Neural cell (in vitro differentiated cells): ENCODE data around the gene STARD13. TPM values are rescaled to one million over a fixed set of nuclear protein-coding genes. Genes with fewer than 3 reads are reported as not detected.

Experiments used
- H2AFZ ChIP-seq: fragments of 200-600, 300-800 bp; sonication (generic), shearing (Covaris generic); 2 replicates; pipeline ENCODE4 v1.6.0; 2014; ENCODE audit warnings: low read depth, mild to moderate bottlenecking, antibody characterized with exemption, low read length, moderate library complexity
- H3F3A ChIP-seq: fragments of 200-600 bp; shearing (Covaris generic); 2 replicates; pipeline ENCODE4 v1.6.1; 2016; ENCODE audit warnings: mild to moderate bottlenecking, moderate library complexity, mixed read lengths, antibody characterized with exemption, low read length; ENCODE audit not compliant: insufficient read depth, poor library complexity, severe bottlenecking
- H3K27ac ChIP-seq: fragments of 200-600, 300-800 bp; sonication (generic), shearing (Covaris generic); 2 replicates; pipeline ENCODE4 v1.5.1; 2014; ENCODE audit warnings: mild to moderate bottlenecking, low read length, moderate library complexity
- H3K27me3 ChIP-seq: fragments of 300-800, 200-600 bp; sonication (generic), shearing (Covaris generic); 2 replicates; pipeline ENCODE4 v1.6.0; 2014; ENCODE audit warnings: mild to moderate bottlenecking, low read depth, low read length, moderate library complexity; ENCODE audit not compliant: insufficient read depth
- H3K36me3 ChIP-seq: fragments of 300-800, 200-600 bp; sonication (generic), shearing (Covaris generic); 2 replicates; pipeline ENCODE4 v1.5.1; 2014; ENCODE audit warnings: mild to moderate bottlenecking, antibody characterized with exemption, low read length, moderate library complexity; ENCODE audit not compliant: insufficient read depth
- H3K4me2 ChIP-seq: fragments of 300-800, 200-600 bp; sonication (generic), shearing (Covaris generic); 2 replicates; pipeline ENCODE4 v1.6.0; 2014; ENCODE audit warnings: mild to moderate bottlenecking, low read length
- H3K4me3 ChIP-seq: fragments of 300-800, 200-600 bp; sonication (generic), shearing (Covaris generic); 2 replicates; pipeline ENCODE4 v1.5.1; 2014; ENCODE audit warnings: mild to moderate bottlenecking, low read length, moderate library complexity
- H3K79me2 ChIP-seq: fragments of 200-600 bp; shearing (Covaris generic); replicated peaks from 2 replicates; pipeline ENCODE4 v1.6.0; 2014; ENCODE audit warnings: mild to moderate bottlenecking, low read length, moderate library complexity; ENCODE audit not compliant: insufficient read depth
- H3K9ac ChIP-seq: fragments of 300-800, 200-600 bp; sonication (generic), shearing (Covaris generic); 2 replicates; pipeline ENCODE4 v1.6.1; 2016; ENCODE audit warnings: mild to moderate bottlenecking, low read length, mixed read lengths
- H3K9me2 ChIP-seq: fragments of 200-600 bp; shearing (Covaris generic); 2 replicates; pipeline ENCODE4 v1.6.1; 2016; ENCODE audit warnings: mild to moderate bottlenecking, low read length, mixed read lengths; ENCODE audit not compliant: insufficient read depth
- H3K9me3 ChIP-seq: fragments of 200-600, 300-800 bp; sonication (generic), shearing (Covaris generic); 2 replicates; pipeline ENCODE4 v1.6.1; 2016; ENCODE audit warnings: mild to moderate bottlenecking, mixed run types, low read length, moderate library complexity, mixed read lengths
- H4K20me1 ChIP-seq: fragments of 200-600 bp; shearing (Covaris generic); 2 replicates; pipeline ENCODE4 v1.6.1; 2016; ENCODE audit warnings: mild to moderate bottlenecking, mixed run types; ENCODE audit not compliant: insufficient read depth
- EP300 ChIP-seq: fragments of 450-650 bp; conservative IDR thresholded peaks from 2 replicates; pipeline ENCODE4 v1.6.1; 2014; ENCODE audit warnings: antibody characterized with exemption, mild to moderate bottlenecking, moderate library complexity; ENCODE audit not compliant: poor library complexity, severe bottlenecking
- EZH2 ChIP-seq: fragments of 200-600, 300-800 bp; shearing (Covaris generic), sonication (generic); IDR thresholded peaks from 2 replicates; pipeline ENCODE4 v1.6.1; 2014; ENCODE audit warnings: antibody characterized with exemption, low read length, borderline replicate concordance, mild to moderate bottlenecking; ENCODE audit not compliant: insufficient read depth, poor library complexity, severe bottlenecking
- MXI1 ChIP-seq: fragments of 450-650 bp; conservative IDR thresholded peaks from 2 replicates; pipeline ENCODE4 v1.6.1; 2014; ENCODE audit warnings: antibody characterized with exemption, mild to moderate bottlenecking; ENCODE audit not compliant: poor library complexity, severe bottlenecking
- POLR2AphosphoS5 ChIP-seq: IDR thresholded peaks from 2 replicates; pipeline ENCODE4 v1.6.1; 2012
- RAD21 ChIP-seq: fragments of 450-650 bp; conservative IDR thresholded peaks from 2 replicates; pipeline ENCODE4 v1.6.1; 2014; ENCODE audit warnings: antibody characterized with exemption, mild to moderate bottlenecking, moderate library complexity
- SMC3 ChIP-seq: fragments of 450-650 bp; conservative IDR thresholded peaks from 2 replicates; pipeline ENCODE4 v1.6.1; 2014; ENCODE audit warnings: antibody characterized with exemption, mild to moderate bottlenecking, moderate library complexity; ENCODE audit not compliant: poor library complexity
- TAF1 ChIP-seq: IDR thresholded peaks from 2 replicates; pipeline ENCODE4 v1.6.1; 2012; ENCODE audit warnings: low read depth
- polyA plus RNA-seq: library from polyadenylated mRNA; depleted of rRNA; stranded (reverse); fragments of >200 nt; gene quantifications from 2 replicates; pipeline ENCODE4 v1.2.3, GENCODE V29; 2014
- TF ChIP-seq, protein P1 (sequence below): fragments of 450-650 bp; IDR thresholded peaks from 2 replicates; pipeline ENCODE4 v1.5.1; 2014; ENCODE audit warnings: antibody characterized with exemption, mild to moderate bottlenecking, moderate library complexity; ENCODE audit not compliant: poor library complexity, severe bottlenecking
- TF ChIP-seq, protein P2 (sequence below): IDR thresholded peaks from 2 replicates; pipeline ENCODE4 v1.6.1; 2012; ENCODE audit warnings: borderline replicate concordance

The STARD13 gene
- polyA plus RNA-seq, 1 donor from 2014 or later: 0.05 TPM

DNA sequence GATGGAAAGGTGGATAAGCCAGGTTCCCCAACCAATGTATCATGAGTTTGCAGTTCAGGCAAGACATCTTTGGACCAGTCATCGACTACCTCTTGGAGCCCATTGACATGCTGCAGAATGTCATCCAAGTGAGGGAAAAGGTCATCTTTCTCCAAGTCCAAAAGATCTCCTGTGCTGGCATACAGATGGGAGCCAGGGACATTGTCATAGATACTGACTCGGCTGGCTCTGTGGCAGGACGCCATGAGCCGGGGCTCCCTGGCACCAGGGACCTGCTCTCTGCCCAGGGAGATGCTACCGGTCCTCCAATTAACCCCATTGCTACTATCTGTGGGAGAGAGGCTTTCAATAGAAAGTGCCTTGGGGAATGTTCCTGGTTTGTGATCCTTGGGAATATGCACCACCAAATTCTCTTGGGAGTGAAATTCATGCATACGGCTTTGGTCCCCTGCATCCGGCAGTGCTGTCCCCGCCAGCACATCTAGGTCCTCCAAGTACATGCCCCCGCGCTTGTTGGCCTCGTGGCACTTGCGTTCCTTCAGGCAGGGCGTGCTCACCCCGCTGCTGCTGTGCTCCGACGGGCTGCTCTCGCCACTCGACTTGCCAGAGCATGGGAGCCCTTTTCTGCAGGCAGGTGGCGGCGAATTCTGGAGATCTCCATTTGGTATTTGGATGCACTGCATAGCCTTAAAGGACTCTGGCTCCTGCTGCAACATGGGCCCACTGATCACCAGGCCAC is 156.3 kb downstream of the STARD13 start:
- H3K9me2 ChIP-seq: no peaks in the 10 kb centered on the region
- H4K20me1 ChIP-seq: no peaks in the 10 kb centered on the region
- H3K4me2 ChIP-seq: no peak overlapping the region
- H3F3A ChIP-seq: no peaks in the 10 kb centered on the region
- H3K27ac ChIP-seq: no peak overlapping the region
- no peak overlapping the region for H3K9ac ChIP-seq
- H3K9me3 ChIP-seq: no peaks in the 10 kb centered on the region
- TF ChIP-seq EZH2 (no peak), MXI1 (no peak), SMC3 (no peak), EP300 (no peak), POLR2AphosphoS5 (no peak), TAF1 (no peak), RAD21 (no peak)
- TF ChIP-seq, protein P1, sequence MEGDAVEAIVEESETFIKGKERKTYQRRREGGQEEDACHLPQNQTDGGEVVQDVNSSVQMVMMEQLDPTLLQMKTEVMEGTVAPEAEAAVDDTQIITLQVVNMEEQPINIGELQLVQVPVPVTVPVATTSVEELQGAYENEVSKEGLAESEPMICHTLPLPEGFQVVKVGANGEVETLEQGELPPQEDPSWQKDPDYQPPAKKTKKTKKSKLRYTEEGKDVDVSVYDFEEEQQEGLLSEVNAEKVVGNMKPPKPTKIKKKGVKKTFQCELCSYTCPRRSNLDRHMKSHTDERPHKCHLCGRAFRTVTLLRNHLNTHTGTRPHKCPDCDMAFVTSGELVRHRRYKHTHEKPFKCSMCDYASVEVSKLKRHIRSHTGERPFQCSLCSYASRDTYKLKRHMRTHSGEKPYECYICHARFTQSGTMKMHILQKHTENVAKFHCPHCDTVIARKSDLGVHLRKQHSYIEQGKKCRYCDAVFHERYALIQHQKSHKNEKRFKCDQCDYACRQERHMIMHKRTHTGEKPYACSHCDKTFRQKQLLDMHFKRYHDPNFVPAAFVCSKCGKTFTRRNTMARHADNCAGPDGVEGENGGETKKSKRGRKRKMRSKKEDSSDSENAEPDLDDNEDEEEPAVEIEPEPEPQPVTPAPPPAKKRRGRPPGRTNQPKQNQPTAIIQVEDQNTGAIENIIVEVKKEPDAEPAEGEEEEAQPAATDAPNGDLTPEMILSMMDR: no peak
- TF ChIP-seq, protein P2, sequence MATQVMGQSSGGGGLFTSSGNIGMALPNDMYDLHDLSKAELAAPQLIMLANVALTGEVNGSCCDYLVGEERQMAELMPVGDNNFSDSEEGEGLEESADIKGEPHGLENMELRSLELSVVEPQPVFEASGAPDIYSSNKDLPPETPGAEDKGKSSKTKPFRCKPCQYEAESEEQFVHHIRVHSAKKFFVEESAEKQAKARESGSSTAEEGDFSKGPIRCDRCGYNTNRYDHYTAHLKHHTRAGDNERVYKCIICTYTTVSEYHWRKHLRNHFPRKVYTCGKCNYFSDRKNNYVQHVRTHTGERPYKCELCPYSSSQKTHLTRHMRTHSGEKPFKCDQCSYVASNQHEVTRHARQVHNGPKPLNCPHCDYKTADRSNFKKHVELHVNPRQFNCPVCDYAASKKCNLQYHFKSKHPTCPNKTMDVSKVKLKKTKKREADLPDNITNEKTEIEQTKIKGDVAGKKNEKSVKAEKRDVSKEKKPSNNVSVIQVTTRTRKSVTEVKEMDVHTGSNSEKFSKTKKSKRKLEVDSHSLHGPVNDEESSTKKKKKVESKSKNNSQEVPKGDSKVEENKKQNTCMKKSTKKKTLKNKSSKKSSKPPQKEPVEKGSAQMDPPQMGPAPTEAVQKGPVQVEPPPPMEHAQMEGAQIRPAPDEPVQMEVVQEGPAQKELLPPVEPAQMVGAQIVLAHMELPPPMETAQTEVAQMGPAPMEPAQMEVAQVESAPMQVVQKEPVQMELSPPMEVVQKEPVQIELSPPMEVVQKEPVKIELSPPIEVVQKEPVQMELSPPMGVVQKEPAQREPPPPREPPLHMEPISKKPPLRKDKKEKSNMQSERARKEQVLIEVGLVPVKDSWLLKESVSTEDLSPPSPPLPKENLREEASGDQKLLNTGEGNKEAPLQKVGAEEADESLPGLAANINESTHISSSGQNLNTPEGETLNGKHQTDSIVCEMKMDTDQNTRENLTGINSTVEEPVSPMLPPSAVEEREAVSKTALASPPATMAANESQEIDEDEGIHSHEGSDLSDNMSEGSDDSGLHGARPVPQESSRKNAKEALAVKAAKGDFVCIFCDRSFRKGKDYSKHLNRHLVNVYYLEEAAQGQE: no peak
- H3K4me3 ChIP-seq: no peak overlapping the region
- H2AFZ ChIP-seq: no peak overlapping the region
- no peaks in the 10 kb centered on the region for H3K79me2 ChIP-seq
- H3K36me3 ChIP-seq: no peaks in the 10 kb centered on the region
- no peaks in the 10 kb centered on the region for H3K27me3 ChIP-seq

DNA sequence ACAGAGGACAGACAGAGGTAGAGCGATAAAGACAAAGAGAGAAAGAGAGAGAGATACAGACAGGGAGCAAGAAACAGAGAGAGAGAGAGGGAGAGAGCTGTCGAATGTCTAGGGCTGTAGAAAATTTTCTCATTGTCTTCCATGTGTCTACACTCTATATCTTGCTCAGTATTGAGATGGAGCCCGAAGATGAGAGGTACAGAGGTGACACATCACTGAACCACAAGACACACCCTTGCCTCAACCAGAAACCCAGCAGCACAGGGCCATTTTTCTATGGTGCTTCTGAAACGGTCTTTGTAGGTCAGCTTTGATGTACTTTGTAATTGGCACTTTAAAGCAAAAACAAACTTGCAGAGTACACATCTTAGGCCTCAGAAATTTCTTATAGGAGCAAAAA is 157.4 kb downstream of the STARD13 start:
- Histone ChIP-seq H3K9me3 (no peaks in the 10 kb centered on the region), H3K36me3 (no peaks in the 10 kb centered on the region), H3K9me2 (no peaks in the 10 kb centered on the region), H2AFZ (no peak overlapping the region), H3K79me2 (no peaks in the 10 kb centered on the region), H3F3A (no peaks in the 10 kb centered on the region), H4K20me1 (no peaks in the 10 kb centered on the region), H3K27ac (no peak overlapping the region), H3K4me2 (no peak overlapping the region), H3K4me3 (no peak overlapping the region), H3K27me3 (no peaks in the 10 kb centered on the region), H3K9ac (no peak overlapping the region)
- TF ChIP-seq, protein P2: no peak
- TF ChIP-seq MXI1 (no peak), EP300 (no peak), POLR2AphosphoS5 (no peak), SMC3 (no peak), TAF1 (no peak), EZH2 (no peak), RAD21 (no peak)
- TF ChIP-seq, protein P1: no peak
